Esophagus muscularis mucosa (tissue), 4 donors: ENCODE measurements around the gene ANLN. TPM values are rescaled to one million over a fixed set of nuclear protein-coding genes. Genes with fewer than 3 reads are reported as not detected.
"Not testable (repeated sequence)": the region's sequence is repeated elsewhere in the genome, so short reads cannot be mapped to it uniquely, and the experiment has no call there.

Experiments
- DNase-seq: peaks from one replicate; pipeline ENCODE4 v3.0.0-alpha.2; 2017; ENCODE audit errors: extremely low spot score
- H3K27ac ChIP-seq, 4 donors: fragments of 200-600 bp; sonication (generic); replicated peaks in 1 of 4; 1 replicate in 3 of 4; 2 replicates in 1 of 4; pipeline ENCODE4 v1.5.1; 2016 to 2019; ENCODE audit warnings: mild to moderate bottlenecking in 1 of 4
- H3K27me3 ChIP-seq, 4 donors: fragments of 200-600 bp; sonication (generic); one replicate each; pipeline versions ENCODE4 v1.5.1 to v1.6.0; 2016 to 2019
- H3K36me3 ChIP-seq, 4 donors: fragments of 200-600 bp; sonication (generic); one replicate each; pipeline ENCODE4 v1.5.1; 2016 to 2019
- H3K4me1 ChIP-seq, 4 donors: fragments of 200-600 bp; sonication (generic); one replicate each; pipeline ENCODE4 v1.5.1; 2016 to 2019
- H3K4me3 ChIP-seq, 4 donors: fragments of 200-600 bp; sonication (generic); 1 replicate in 2 of 4; 2 replicates in 2 of 4; pipeline ENCODE4 v1.5.1; 2016 to 2019; ENCODE audit warnings: mild to moderate bottlenecking in 4 of 4, moderate library complexity in 1 of 4
- H3K9me3 ChIP-seq, 4 donors: fragments of 200-600 bp; sonication (generic); 1 replicate in 3 of 4; 2 replicates in 1 of 4; pipeline ENCODE4 v1.5.1; 2016 to 2019
- EP300 ChIP-seq: sonication (generic); formaldehyde crosslinking; IDR thresholded peaks from one replicate; pipeline ENCODE4 v1.6.1; 2017; ENCODE audit warnings: antibody characterized with exemption
- POLR2A ChIP-seq: fragments of 450-650 bp; IDR thresholded peaks from one replicate; pipeline ENCODE4 v1.6.1; 2017; ENCODE audit warnings: antibody characterized with exemption, moderate library complexity, mild to moderate bottlenecking, low read depth
- POLR2AphosphoS5 ChIP-seq, 2 donors: sonication (generic); formaldehyde crosslinking; IDR thresholded peaks; one replicate each; pipeline ENCODE4 v1.6.1; 2017; ENCODE audit warnings: antibody characterized with exemption in 2 of 2
- WGBS: methylation state at CpG from one replicate; pipeline ENCODE4 v1.1.5; 2018; 5-methylcytosine and 5-hydroxymethylcytosine counted together
- intact Hi-C: fragments of 100-400 bp; cut with DNase I; formaldehyde crosslinking; loops from one replicate; pipeline ENCODE4 v1.15.1; 2023
- total RNA-seq, 4 donors: library from RNA; depleted of rRNA; stranded (reverse); fragments of >200 nt; gene quantifications; one replicate each; pipeline versions ENCODE4 v1.1.0 to v1.2.1, GENCODE V29; 2016
- TF ChIP-seq, protein P1 (sequence below), 3 experiments: fragments of 200-600 bp in 2 of 3; fragments of 450-650 bp in 1 of 3; sonication (generic) in 2 of 3; IDR thresholded peaks; one replicate each; pipeline ENCODE4 v1.5.1; 2017 to 2019; ENCODE audit warnings: antibody characterized with exemption in 3 of 3, mild to moderate bottlenecking in 2 of 3, moderate library complexity in 1 of 3

Gene ANLN
- total RNA-seq, 4 donors from 2014 or later, result 4.1 to 11.2 (median 8.0) TPM

DNA sequence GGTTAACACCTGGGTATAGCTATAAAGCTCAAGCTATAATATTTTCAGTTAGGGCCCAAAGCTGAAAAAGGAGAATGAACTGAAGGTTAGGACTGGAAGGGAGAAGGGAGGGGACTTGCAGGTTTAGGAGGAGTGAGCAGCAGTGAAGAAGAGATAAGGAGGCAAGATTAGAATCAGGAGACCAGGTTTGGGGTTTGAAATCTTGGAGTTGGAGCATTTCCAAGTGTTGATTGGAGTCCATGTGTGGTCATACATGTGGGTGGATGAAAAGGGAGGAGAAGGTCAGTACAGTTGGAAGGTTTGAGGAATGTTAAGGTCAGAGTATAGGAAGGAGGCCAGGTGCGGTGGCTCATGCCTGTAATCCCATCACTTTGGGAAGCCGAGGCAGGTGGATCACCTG lies 8.6 kb upstream of the ANLN start:
- DNase-seq, result no peak
- 97% methylated on average over 2 of the region's 2 CpGs for WGBS
- Histone ChIP-seq H3K4me1 (peaks cover 0 to 13% (median 11%) of the 10 kb centered on the region in 4 donors), H3K27ac (peak overlapping the region in 3 of 4 donors; percentile 3 to 51 (median 25)), H3K36me3 (no peaks in the 10 kb centered on the region), H3K4me3 (no peak overlapping the region), H3K9me3 (no peaks in the 10 kb centered on the region), H3K27me3 (no peaks in the 10 kb centered on the region)
- intact Hi-C loops, result no loop called here
- TF ChIP-seq POLR2AphosphoS5 (IDR thresholded peaks at IDR 0.05), result no peak
- TF ChIP-seq EP300, result no peak
- TF ChIP-seq, protein P1, sequence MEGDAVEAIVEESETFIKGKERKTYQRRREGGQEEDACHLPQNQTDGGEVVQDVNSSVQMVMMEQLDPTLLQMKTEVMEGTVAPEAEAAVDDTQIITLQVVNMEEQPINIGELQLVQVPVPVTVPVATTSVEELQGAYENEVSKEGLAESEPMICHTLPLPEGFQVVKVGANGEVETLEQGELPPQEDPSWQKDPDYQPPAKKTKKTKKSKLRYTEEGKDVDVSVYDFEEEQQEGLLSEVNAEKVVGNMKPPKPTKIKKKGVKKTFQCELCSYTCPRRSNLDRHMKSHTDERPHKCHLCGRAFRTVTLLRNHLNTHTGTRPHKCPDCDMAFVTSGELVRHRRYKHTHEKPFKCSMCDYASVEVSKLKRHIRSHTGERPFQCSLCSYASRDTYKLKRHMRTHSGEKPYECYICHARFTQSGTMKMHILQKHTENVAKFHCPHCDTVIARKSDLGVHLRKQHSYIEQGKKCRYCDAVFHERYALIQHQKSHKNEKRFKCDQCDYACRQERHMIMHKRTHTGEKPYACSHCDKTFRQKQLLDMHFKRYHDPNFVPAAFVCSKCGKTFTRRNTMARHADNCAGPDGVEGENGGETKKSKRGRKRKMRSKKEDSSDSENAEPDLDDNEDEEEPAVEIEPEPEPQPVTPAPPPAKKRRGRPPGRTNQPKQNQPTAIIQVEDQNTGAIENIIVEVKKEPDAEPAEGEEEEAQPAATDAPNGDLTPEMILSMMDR (IDR thresholded peaks at IDR 0.05), result no peak
- TF ChIP-seq POLR2A, result no peak

DNA sequence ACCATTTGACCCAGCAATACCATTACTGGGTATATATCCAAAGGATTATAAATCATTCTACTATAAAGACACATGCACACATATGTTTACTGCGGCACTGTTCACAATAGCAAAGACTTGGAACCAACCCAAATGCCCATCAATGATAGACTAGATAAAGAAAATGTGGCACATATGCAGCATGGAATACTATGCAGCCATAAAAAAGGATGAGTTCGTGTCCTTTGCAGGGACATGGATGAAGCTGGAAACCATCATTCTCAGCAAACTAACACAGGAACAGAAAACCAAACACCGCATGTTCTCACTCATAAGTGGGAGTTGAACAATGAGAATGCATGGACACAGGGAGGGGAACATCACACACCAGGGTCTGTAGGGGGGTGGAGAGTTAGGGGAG lies 6.4 kb upstream of the ANLN start:
- H3K27ac ChIP-seq, H3K36me3 ChIP-seq, H3K4me3 ChIP-seq, intact Hi-C loops, H3K27me3 ChIP-seq, DNase-seq, H3K9me3 ChIP-seq: not testable (repeated sequence)
- peaks cover 0 to 14% (median 11%) of the 10 kb centered on the region in 4 donors for H3K4me1 ChIP-seq
- 95% methylated on average over 3 of the region's 3 CpGs for WGBS

- H3K36me3 ChIP-seq, H3K27me3 ChIP-seq, H3K4me3 ChIP-seq, DNase-seq, intact Hi-C loops, H3K9me3 ChIP-seq, H3K27ac ChIP-seq: not testable (repeated sequence)
- WGBS, result 97% methylated on average over 3 of the region's 3 CpGs
- H3K4me1 ChIP-seq, result peaks cover 12 to 25% (median 19%) of the 10 kb centered on the region in 4 donors
Observed at GRCh38 chr7:36385646-36386045, 4.0 kb upstream of the ANLN start.

DNA sequence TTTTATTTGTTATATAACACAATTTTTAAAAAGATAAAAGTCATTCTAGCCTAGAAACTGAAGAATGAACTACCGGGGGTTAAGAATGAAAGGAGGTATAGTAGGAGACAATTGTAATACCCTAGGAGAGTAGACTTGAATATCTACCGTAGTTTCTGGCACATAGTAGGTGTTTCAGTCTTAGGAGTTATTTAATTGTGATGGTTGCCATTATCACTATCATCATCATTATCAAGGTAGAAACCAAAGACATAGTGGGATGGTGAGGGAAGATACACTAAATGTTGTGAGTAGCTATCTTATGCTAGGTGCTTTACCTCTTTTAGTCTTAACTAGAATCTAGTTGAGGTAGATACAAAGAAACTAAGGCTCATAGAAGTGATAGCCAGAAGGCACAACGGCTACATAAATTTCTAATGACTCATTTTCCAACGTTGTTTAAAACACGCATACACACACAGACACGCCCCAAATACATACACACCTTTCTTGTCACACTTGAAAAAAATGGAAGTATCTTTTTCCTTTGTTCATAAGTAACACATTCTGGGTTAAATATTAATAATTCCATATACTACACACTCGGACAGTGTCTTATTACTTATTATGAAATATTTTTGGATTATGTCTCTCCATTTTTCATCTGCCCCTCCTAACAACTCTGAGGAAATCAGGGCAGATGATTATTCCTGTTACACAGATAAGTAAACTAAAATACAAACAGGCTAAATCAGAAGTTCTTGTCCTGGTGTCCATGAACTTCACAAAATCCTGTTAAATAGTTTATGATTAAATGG lies 2.0 kb upstream of the ANLN start:
- intact Hi-C loops, result no loop called here
- Histone ChIP-seq H3K27ac (peak overlapping the region; percentile 86 to 90 (median 88)), H3K4me3 (no peak overlapping the region), H3K9me3 (no peaks in the 10 kb centered on the region), H3K27me3 (no peaks in the 10 kb centered on the region), H3K36me3 (no peaks in the 10 kb centered on the region), H3K4me1 (peaks cover 14 to 41% (median 31%) of the 10 kb centered on the region in 4 donors)
- DNase-seq, result no peak
- no peak for TF ChIP-seq POLR2A
- TF ChIP-seq EP300, result no peak
- TF ChIP-seq, protein P1 (IDR thresholded peaks at IDR 0.05), result no peak
- no peak for TF ChIP-seq POLR2AphosphoS5 (IDR thresholded peaks at IDR 0.05)
- 70% methylated on average over 7 of the region's 7 CpGs for WGBS

DNA sequence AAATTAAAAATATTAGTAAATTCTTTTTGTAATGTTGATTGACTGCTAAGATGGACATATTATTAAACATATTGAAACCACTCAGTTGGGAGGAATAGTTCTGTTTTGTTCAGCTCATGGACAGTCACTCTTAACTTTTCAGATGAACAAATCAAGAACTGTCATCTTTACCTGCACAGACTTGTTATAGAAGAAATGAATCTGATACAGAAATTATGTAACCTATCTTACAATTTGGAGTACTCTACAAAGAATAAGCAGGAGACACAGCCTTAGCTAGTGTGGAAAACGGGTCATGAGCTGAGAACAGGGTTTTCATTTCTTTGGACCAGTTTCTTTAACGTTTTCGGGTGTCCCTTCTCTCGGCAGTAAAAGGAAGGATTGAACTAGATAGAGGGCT lies 1.2 kb upstream of the ANLN start:
- WGBS, result 47% methylated on average over 4 of the region's 4 CpGs
- Histone ChIP-seq H3K27me3 (no peaks in the 10 kb centered on the region), H3K27ac (peak overlapping the region; percentile 86 to 90 (median 88)), H3K4me1 (peaks cover 14 to 49% (median 37%) of the 10 kb centered on the region in 4 donors), H3K36me3 (no peaks in the 10 kb centered on the region), H3K9me3 (no peaks in the 10 kb centered on the region), H3K4me3 (no peak overlapping the region)
- intact Hi-C loops, result no loop called here
- TF ChIP-seq EP300, result no peak
- TF ChIP-seq, protein P1 (IDR thresholded peaks at IDR 0.05), result no peak
- TF ChIP-seq POLR2AphosphoS5 (IDR thresholded peaks at IDR 0.05), result no peak
- TF ChIP-seq POLR2A, result no peak
- DNase-seq, result no peak
